ENCODE data around the gene BOD1. TPM values are rescaled to one million over a fixed set of nuclear protein-coding genes. Genes with fewer than 3 reads are reported as not detected.
"Not testable (repeated sequence)": the region's sequence is repeated elsewhere in the genome, so short reads cannot be mapped to it uniquely, and the experiment has no call there.

Gene BOD1
- total RNA-seq, 1 experiment from 2014 or later: 98.6 TPM

DNA sequence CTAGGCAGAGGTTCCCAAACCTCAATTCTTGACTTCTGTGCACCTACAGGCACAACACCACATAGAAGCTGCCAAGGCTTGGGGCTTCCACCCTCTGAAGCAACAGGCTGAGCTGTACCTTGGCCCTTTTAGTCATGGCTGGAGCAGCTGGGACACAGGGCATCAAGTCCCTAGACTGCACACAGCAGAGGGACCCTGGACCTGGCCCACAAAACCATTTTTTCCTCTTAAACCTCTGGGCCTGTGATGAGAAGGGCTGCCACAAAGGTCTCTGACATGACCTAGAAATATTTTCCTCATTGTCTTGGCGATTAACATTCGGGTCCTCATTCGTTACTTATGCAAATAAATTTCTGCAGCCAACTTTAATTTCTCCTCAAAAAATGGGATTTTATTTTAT is 30.3 kb downstream of the BOD1 start:
- in situ Hi-C loops (cut with HindIII; ENCODE audit: low sequenced_read_pairs); DNase-seq (ENCODE audit: low spot score): not testable (repeated sequence)

GRCh38 chr5:173583346-173583745 is 33.1 kb downstream of the BOD1 start:
- in situ Hi-C loops (cut with HindIII; ENCODE audit: low sequenced_read_pairs): no loop called here

DNA sequence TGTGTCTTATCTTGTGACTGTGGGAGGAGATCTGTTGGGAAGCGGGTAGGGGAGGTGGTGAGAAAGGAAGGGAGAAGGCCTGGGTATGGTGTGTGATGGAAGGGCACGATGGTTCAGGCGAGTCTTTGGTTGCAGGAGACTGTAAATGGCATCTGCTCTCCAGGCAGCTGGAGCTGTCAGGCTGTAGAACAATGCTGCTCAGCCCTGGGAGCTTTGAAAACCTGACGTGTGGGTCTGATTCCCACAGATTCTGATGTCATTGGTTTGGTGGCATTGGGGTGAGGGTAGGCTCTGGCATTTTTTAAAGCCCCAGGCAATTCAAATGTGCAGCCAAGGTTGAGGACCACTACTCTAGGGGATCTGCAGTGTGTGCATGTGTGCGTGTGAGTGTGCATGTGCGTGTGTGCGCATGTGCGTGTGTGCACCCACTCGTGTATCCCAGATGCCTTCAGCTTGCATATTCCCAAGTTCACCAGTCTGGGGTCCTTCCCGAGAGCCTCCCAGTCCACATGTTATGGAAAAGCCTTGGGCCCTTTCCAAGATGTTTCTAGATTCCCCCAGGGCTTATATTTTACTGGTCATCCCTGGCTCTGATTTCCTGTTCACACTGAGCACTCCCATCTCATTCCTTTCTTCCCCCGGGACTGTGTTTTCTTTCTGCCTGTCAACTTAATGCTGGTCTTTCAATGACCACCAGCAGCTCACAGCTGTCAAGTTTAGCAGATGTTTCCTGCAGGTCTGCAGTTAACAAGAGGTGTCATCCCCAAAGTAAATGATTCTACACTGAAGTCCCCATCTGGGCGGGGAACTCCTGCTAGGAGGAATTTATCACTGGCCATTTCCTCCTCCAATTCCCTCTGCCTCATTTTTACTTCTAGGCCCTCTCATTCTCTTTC is 34.0 kb downstream of the BOD1 start:
- in situ Hi-C loops (cut with HindIII; ENCODE audit: low sequenced_read_pairs): no loop called here
- DNase-seq (ENCODE audit: low spot score): no peak

More at GRCh38 chr5:173583346-173583745, 33.1 kb downstream of the BOD1 start:
- DNase-seq (ENCODE audit: low spot score): no peak

GRCh38 chr5:173581408-173582215 is 34.8 kb downstream of the BOD1 start:
- no peak for DNase-seq (ENCODE audit: low spot score)
- in situ Hi-C loops (cut with HindIII; ENCODE audit: low sequenced_read_pairs): no loop called here

DNA sequence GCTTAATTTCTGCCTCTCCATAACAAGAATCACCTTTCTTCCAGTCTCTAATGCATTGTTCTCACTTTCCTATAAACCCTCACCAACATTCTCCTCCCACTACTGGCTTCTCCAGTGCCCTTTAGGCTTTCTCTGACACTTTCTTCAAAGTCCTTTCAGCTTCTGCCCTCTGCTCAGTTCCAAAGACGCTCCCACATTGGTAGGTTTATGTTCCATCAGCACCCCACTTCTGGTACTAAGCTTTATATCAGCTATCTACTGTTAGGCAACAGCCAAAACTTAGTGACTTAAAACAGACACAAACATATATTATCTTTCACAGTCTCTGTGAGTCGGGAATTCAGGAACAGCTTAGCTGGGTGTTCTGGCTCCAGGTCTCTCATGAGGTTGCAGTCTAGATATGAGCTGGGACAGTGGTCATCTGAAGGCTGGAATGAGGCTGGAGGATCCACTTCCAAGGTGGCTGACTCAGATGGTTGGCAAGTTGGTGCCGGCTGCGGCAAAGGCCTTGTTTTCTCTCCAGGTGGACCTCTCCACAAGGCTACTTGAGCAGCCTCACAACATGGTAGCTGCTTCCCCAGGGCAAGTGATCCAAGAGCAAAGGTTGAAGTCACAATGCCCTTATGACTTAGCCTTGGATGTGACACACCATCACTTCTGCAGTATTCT is 37.4 kb downstream of the BOD1 start:
- in situ Hi-C loops (cut with HindIII; ENCODE audit: low sequenced_read_pairs): no loop called here
- no peak for DNase-seq (ENCODE audit: low spot score)

- in situ Hi-C loops (cut with HindIII; ENCODE audit: low sequenced_read_pairs): no loop called here
- DNase-seq (ENCODE audit: low spot score): no peak
These were observed 38.6 kb downstream of the BOD1 start for GRCh38 chr5:173577817-173578216.

DNA sequence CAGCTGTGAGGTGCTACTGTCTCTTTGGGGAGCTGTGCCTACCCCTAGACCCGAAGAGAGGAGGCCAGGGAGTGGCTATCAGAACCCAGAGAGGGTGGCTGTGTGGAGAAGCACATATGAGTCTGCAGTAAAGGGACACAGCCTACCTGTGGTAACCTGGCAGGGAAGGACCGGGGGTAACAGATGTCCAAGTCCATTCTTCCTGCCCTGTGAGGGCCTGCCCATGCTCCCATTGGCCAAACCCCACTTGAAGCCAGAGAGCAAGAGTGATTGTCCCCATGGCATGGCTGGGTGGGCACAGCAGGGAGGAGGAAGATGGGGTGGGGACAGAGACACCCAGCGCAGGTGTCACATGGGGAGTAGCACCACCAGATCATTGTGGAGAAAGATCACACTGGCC is 39.3 kb downstream of the BOD1 start:
- in situ Hi-C loops (cut with HindIII; ENCODE audit: low sequenced_read_pairs): no loop called here

DNA sequence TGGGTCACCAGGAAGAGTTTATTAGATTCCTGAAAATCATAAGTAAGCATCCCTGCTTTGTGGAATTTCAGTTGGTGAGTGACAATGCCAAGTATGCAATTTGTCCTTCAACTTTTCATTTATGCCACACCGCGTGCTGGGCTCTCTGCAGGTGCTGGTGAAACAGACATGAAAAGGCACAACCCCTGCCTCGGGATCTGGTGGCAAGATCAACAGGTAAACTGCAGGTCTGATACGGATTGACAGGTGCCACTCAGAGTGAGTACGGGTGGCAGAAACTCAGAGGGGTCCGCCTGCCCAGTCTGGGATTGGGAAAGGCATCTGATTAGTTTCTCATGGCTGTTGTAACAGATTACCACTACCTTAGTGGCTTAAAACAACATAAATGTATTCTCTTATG is 40.5 kb downstream of the BOD1 start:
- DNase-seq (ENCODE audit: low spot score): no peak
- in situ Hi-C loops (cut with HindIII; ENCODE audit: low sequenced_read_pairs): no loop called here

More for the DNA sequence above, 39.3 kb downstream of the BOD1 start:
- DNase-seq (ENCODE audit: low spot score): no peak

DNA sequence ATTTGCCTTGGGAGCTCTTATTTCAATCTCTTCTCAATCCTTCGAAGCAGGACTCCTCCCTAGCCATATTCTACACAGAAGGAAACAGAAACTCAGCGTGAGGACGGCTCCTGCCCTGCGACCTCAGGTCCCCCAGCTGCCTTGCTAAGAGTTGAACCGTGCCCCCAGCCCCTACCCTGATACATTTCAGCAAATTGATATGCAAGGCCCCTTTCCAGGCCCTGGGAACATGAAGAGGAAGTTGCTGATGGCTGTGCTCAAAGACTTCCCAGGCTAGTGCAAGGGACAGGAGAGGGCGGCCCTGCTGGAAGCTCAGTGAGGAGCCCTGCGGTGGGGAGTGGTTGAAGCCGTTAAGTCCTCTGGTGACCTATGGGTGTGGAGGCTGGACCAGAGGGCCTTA is 41.5 kb downstream of the BOD1 start:
- in situ Hi-C loops (cut with HindIII; ENCODE audit: low sequenced_read_pairs): no loop called here

GRCh38 chr5:173573126-173573960 is 43.1 kb downstream of the BOD1 start:
- DNase-seq (ENCODE audit: low spot score): peak; percentile 59
- in situ Hi-C loops (cut with HindIII; ENCODE audit: low sequenced_read_pairs): no loop called here

More for the DNA sequence above, 41.5 kb downstream of the BOD1 start:
- DNase-seq (ENCODE audit: low spot score): no peak

DNA sequence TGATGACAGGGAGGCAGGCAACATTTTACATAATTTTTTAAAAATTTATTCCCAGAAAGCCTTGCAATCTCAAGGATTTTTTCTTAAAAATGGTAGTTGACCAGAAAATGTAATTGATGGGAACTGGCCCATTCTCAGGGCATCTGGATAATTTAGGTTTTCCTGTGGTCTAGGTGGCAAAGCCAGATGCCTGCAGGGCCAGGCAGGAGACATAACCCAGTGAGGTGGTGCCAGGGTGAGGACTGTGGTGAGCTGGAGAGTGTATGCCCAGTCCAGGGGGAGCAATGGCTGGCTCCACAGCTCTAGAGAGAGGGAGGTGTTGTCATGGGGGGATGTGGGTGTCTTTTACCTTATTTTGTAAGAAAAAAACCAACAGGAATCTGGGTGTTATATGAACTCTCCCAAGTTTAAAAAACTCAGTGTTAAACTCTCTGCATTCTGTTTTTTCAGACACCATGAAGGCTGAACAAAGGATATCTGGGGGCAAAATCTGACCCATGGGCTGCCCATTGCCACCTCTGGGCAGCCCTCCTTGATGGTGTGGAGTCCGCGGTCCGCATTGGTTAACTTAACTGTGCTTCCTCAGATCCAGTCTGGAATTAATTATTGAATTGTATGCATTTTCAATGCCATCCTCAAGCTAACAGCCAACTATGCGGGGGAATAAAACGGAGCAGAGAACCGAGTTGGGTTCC is 43.9 kb downstream of the BOD1 start:
- in situ Hi-C loops (cut with HindIII; ENCODE audit: low sequenced_read_pairs): no loop called here
- DNase-seq (ENCODE audit: low spot score): no peak

DNA sequence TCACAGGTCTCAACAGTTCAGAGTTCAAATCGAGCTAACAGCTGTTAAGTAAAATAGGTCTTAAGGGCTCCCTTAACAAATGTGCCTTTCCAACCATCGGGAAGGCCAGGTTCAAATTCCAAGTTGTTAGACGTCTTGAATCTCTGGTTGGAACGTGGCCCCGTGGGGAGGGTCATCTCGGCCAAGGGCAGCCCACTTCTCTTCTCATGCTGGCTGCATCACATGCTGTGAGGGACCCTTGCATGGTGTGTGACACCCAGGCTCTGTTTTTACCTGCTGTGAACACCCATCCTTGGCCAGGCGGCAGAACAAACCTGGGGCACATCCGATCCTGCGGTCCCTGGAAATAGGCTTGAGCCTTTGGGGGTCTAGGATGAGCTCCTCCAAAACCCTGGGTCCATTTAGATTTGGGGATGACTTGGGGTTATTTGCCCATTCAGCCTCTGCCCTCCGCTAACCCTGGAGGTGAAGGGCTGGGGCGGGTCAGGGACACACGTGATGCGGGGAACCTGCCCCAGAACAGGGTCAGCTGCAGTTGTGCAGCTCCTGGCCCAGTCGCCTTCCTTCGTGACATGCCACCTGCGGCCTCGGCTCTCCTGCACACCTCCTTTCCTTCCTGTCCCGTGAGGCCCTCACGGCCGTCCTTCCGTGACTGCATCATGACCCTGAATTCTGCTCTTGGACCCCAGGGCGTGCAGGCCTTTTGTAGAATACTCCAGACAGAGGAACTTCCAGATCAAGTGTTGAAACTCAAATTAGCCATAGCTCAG is 45.9 kb downstream of the BOD1 start:
- DNase-seq (ENCODE audit: low spot score): no peak
- in situ Hi-C loops (cut with HindIII; ENCODE audit: low sequenced_read_pairs): no loop called here

DNA sequence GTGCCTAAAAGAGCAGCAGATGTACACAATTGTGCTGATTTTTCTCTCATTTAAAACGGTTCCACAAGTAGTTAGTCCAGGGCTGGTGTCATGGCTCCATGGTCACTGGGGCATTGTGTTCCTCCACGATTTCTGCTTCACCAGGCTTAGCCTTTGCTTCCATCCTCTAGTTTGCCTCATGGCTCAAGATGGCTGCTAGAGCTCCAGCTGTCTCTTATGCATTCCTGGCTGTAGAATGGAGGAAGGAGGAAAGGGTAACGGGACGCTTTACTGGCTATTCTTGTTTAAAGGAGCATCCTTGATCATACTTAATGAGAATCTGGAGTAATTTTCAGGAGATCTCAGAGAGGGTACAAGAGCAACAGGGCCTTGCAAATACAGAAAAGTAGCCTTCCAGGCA is 47.7 kb downstream of the BOD1 start:
- DNase-seq (ENCODE audit: low spot score): no peak
- in situ Hi-C loops (cut with HindIII; ENCODE audit: low sequenced_read_pairs): no loop called here

DNA sequence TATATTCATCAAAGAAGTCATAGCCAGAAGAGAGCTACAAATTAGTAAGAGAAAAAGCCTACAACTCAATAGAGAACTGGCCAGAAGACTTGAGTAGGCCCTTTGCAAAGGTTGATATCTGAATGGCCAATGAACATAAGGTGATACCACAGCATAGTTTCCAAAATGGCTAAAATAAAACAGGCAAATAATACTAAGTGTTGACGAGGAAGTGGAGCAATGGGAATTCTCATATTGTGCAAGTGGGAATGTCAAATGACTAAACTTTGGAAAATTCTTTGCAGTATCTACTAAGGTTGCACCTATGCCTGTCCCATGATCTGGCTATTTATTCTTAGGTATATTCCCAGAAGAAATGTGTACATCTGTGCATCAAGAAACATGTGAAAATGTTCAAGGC is 48.3 kb downstream of the BOD1 start:
- no peak for DNase-seq (ENCODE audit: low spot score)
- in situ Hi-C loops (cut with HindIII; ENCODE audit: low sequenced_read_pairs): no loop called here

- DNase-seq (ENCODE audit: low spot score): no peak
- in situ Hi-C loops (cut with HindIII; ENCODE audit: low sequenced_read_pairs): no loop called here
These were observed 48.9 kb downstream of the BOD1 start for GRCh38 chr5:173567548-173567947.

GRCh38 chr5:173565491-173566072 is 50.9 kb downstream of the BOD1 start:
- no peak for DNase-seq (ENCODE audit: low spot score)
- in situ Hi-C loops (cut with HindIII; ENCODE audit: low sequenced_read_pairs): no loop called here

- in situ Hi-C loops (cut with HindIII; ENCODE audit: low sequenced_read_pairs): no loop called here
- no peak for DNase-seq (ENCODE audit: low spot score)
These were observed 52.3 kb downstream of the BOD1 start for GRCh38 chr5:173564106-173564505.
